ENCODE measurements around the gene ELAC1.
"Not testable (repeated sequence)": the region's sequence is repeated elsewhere in the genome, so short reads cannot be mapped to it uniquely, and the experiment has no call there.

Gene ELAC1

DNA sequence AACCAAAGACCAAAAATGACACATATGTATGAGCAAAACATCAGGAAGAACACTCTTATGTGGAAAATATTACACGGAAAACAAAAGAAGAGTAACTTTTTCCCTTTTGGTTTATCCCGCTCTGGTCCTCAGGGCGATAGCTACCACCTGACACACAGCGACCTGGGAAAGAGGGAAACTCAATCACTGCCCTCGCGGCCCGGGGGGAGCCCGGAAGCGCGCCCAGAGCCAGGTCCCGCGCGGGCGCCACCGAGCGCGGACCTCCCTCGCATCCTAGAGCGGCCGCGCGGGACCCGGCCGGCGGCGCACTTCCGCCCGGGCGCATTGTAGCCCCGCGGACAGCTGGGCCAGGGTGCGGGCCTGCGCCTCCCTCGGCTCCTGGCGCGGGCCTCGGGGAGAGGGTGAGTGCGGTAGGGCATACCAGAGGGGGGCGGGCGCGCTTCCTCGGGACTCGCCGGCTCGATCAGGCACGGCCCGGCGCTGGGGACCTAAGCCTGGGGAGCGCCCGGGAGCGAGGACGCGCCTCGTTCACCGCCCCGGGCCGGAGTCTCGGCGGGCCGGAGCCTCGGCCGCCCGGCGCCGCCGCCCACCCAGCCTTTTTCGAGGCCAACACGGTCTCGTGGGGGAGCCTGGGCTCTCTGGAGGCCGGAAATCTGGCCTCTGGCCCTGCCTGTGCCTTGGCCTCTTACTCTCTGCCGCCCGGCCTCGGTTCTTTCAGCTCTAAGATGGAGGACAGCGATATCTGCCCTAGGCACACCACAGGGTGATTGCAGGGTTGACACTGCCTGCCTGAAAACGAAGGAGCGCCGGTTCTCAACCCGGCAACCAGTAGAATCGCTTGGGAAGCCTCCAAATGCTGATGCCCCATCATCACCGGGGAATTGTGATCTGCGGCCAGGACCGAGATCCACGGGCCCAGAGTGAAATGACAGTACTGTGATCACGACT lies at the start of gene ELAC1:
ELAC1 (plus strand) TSS at position 327 of the 948 bp plus-strand sequence. CDS start 6,365 bp downstream, outside the sequence.
- peak; percentile 69 for DNase-seq

- DNase-seq = no peak
Measured at GRCh38 chr18:50918153-50918552, 49.7 kb upstream of the ELAC1 start.

GRCh38 chr18:50924372-50924771 lies 43.5 kb upstream of the ELAC1 start:
- no peak for DNase-seq

DNA sequence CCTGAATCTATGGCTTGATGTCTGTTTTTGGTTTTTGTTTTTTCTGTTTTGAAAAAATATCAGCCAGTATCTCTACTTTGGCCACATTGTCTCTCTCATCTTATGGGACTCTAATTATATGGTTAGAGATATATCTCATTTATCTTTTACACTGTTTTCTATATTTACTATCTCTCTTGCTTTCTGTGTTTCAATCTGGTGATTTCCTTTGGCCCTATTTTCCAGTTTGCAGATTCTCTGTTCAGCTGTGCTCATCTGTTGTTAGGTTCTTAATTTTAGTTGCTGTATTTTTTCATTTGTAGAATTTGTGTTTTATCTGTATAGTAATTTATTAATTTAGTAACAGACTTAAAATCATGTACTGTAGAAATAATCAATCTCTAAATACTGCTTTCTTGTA lies 41.3 kb upstream of the ELAC1 start:
- DNase-seq = no peak

GRCh38 chr18:50928551-50928950 lies 39.3 kb upstream of the ELAC1 start:
- no peak for DNase-seq

- DNase-seq = no peak
Measured at GRCh38 chr18:50933684-50934083, 34.2 kb upstream of the ELAC1 start.

DNA sequence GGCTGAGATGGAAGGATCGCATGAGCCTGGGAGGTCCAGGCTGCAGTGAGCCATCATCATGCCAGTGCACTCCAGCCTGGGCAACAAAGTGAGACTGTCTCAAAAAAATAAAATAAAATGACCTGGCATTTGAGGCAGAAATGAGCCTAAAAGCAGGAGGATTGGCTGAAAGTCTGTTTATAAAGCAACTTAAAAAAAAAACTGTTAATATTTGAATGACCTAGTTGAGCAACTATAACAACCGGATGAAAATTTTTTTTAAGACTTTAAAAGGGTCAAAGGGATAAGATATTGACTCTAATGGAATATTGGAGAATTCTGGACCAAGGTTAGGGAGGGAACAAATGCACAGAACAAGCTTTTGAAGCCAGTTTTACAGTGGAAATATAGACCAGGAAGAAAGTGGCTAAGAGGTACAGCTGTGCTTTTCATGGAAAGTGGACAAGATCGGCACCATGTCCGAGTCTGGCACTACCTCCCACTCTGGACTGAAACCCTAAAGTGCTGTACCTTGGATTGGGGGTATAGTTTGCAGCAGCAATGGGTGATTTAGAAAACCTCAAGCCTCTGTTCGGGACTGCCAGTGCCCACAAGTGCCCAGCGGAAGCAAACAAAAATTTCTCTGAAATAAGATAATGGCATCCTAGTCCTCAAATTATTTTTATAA lies 33.2 kb upstream of the ELAC1 start:
- DNase-seq = no peak

GRCh38 chr18:50935493-50936191 lies 32.2 kb upstream of the ELAC1 start:
- no peak for DNase-seq

DNA sequence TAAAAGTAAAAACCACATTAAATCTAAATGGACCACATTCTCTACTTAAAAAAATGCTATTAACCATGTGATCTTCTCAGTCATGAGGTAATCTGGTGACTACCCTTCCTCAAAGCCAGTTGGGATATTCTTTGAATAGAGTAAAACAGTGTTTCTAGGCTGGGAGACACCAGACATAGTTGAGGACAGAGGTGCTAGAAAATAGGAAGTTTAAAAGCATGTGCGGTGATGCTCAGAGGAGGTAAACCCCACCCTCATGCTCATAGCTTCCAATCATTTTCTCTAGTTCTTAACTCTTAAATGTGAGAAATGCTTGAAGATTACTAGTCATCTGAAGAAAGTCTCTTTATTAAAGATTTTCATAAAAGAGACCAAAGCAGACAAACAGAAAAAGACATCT lies 30.7 kb upstream of the ELAC1 start:
- DNase-seq = no peak

GRCh38 chr18:50938912-50939311 lies 28.9 kb upstream of the ELAC1 start:
- DNase-seq = no peak

DNA sequence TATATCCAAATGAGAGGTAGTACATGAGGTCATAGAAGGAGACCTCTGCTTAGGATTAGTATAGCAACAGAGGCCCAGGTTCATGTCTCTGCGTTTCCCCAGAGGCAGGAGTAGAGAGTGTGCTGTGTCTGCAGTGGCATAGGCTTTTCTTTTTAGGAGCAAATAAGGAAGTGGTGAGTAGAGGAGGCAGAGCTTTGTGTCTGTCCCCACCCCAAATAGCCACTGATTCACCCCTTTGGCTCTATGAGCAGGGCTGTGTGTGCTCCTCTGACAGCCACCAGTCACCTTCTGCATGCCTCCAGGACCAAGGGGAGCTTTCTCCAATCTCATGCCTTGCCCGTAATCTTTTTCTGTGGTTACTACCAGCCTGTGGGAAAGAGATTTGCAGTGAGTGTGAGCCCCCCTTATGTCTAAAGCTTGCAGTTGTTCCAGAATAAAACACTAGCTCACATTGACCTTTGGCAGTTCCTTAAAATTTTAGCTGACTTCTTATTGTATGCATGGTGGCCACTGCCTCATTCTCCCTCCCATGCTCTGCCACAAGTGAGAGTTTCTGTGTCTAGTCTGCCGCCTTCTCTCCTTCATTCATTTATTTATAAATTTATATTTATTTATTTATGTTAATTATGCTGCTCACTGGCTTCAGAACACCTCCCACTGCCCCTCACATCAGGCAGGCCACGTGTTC lies 23.5 kb upstream of the ELAC1 start:
- DNase-seq = no peak

- not testable (repeated sequence) for DNase-seq
Measured at GRCh38 chr18:50945918-50946317, 21.9 kb upstream of the ELAC1 start.

DNA sequence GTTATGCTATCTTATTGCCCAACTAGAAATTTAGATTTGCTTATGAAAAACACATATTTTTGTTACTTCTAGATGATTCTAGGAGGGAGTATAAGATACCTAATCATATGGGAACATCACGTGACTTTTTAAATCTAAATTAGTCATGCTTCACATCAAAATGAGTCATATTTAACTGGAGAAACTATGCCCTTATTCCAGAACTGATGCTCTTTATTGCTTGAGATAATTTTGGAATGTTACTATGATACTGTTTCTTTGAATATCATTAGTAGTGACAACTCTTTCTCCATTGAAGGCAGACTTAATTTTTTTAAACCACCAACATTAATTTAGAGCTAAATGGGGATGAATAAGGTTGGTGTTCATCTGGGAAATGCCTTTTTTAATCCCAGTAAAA lies 19.9 kb upstream of the ELAC1 start:
- no peak for DNase-seq

DNA sequence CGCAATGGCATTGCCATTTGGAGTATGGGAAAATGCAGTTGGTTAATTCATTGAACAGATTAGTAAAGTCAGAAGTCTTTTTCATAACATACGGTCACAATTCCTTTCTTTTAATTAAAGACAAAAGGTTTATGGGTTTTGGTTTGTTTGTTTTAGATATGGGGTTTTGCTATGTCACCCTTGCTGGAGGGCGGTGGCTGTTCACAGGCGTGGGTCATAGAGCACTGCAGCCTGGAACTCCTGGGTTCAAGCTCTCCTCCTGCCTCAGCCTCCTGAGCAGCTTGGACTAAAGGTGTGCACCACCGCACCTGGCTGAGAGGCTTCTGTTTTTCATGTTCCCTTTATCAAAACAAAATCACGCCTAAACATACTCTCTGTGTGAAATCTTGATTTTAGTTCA lies 18.7 kb upstream of the ELAC1 start:
- DNase-seq = no peak

DNA sequence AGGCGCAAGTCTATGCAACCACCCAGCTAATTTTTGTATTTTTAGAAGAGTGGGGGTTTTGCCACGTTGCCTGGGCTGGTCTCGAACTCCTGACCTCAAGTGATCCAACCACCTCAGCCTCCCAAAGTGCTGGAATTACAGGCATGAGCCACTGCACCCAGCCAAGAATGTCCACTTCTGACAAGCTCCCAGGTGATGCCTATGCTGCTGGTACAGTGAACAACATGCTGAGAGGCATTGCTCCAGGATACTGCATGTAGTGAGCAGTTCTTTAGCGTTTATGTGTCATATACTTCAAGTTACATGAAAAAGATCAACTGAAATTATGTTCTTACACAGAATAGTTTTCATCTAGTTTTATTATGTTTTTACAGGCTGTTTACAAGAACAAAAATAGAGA lies 17.2 kb upstream of the ELAC1 start:
- no peak for DNase-seq

DNA sequence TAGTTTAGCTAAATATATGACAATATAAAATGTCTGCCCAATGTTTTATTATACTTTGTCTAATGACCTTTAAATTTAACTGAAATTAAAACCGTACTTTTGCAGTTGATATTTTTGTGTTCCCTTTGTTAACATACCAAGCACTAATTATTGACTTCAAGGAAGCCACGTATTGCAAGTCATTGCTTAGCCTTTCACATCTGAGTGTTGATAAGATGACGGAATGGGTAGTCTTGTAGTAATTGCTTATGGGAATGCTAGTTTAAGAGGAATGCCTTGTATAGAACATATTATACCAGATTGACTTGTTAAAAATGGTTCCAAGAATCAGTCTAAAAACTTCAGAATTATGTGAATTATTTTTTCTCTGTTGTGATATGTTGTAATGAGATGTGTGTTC lies 14.0 kb upstream of the ELAC1 start:
- no peak for DNase-seq

GRCh38 chr18:50955253-50955652 lies 12.6 kb upstream of the ELAC1 start:
- DNase-seq = no peak

- DNase-seq = no peak
Measured at GRCh38 chr18:50956116-50956515, 11.7 kb upstream of the ELAC1 start.

DNA sequence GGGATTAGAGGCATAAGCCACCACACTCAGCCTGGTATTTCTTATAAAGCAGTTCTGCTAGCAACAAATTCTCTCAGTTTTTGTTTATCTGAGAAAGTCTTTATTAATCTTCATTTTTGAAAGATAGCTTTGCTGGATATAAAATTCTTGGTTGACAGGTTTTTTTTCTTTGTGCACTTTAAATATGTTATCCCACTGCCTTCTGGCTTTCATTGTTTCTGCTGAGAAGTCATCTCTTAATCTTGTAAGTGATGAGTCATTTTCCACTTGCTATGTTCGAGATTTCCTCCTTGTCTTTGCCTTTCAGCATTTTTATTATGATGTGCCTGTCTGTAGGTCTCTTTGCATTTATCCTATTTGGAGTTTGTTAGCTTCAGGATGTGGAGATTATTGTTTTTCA lies 5.9 kb upstream of the ELAC1 start:
- DNase-seq = no peak

DNA sequence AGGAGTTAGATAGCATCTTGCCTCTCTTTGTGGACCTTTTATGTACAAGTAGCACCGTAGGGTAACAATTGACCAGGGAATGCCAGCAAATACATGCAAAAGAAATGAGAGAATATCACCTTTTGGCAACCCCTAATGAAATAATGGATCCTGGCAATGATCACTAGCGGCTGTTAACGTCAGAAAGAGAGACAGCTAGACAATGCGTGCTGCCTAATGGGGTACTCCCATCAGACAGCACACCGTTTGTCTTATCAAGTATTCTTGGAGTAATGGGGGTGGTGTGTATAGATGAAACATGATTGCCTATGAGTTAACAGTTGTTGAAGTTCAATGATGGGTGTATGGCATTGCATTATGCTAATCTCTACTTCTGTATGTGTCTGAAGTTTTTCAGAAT lies 1.6 kb downstream of the ELAC1 start:
- no peak for DNase-seq

GRCh38 chr18:50970006-50970405 lies 2.2 kb downstream of the ELAC1 start:
- DNase-seq = no peak

DNA sequence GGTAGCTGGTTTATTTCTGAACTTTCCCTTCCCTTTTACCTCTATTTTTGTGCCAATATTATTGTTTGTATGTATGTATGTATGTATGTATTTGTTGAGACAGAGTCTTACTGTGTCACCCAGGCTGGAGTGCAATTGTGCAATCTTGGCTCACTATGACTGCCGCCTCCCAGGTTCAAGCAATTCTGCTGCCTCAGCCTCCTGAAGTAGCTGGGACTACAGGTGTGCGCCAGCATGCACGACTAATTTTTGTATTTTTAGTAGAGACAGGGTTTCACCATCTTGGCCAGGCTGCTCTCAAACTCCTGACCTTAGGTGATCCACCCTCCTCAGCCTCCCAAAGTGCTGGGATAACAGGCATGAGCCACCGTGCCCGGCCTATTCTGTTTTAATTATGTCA lies 4.6 kb downstream of the ELAC1 start:
- peak; percentile 30 for DNase-seq

Data from activated CD4-positive, alpha-beta T cell treated with anti-CD3 and anti-CD28 coated beads, Interleukin-2, amount 50 U/mL, for 16 hours (primary cell).